NCI-H460 (cell line): ENCODE data around the gene OR10K2. TPM values are rescaled to one million over a fixed set of nuclear protein-coding genes. Genes with fewer than 3 reads are reported as not detected.
"Not testable (repeated sequence)": the region's sequence is repeated elsewhere in the genome, so short reads cannot be mapped to it uniquely, and the experiment has no call there.

Experiments
- DNase-seq: peaks from one replicate; pipeline ENCODE4 v3.0.0-alpha.2; 2016; ENCODE audit warnings: low read depth; ENCODE audit errors: extremely low read depth
- total RNA-seq: library from RNA; depleted of rRNA; stranded (reverse); fragments of >200 nt; shearing (Covaris generic); gene quantifications from 2 replicates; pipeline ENCODE4 v1.2.3, GENCODE V29; 2014; rRNA removed

The OR10K2 gene
- total RNA-seq, 1 experiment from 2014 or later: not detected

- not testable (repeated sequence) for DNase-seq
Measured at GRCh38 chr1:158374101-158374500, 51.9 kb downstream of the OR10K2 start.

GRCh38 chr1:158371188-158371953 is 54.7 kb downstream of the OR10K2 start:
- no peak for DNase-seq

Other genes with a start within 250 kb of the OR10K2 start
- 0.07 TPM in 1 of 2 replicates, not detected in the other for gene CD1D, start 245.3 kb downstream of the OR10K2 start, total RNA-seq
- gene CD1A, start 171.8 kb downstream of the OR10K2 start, total RNA-seq: not detected in 2 replicates
- not detected in 2 replicates for gene CD1C, start 136.3 kb downstream of the OR10K2 start, total RNA-seq
- gene CD1B, start 94.7 kb downstream of the OR10K2 start, total RNA-seq: not detected in 2 replicates
- not detected in 2 replicates for gene CD1E, start 72.3 kb downstream of the OR10K2 start, total RNA-seq
- gene OR10T2, start 26.8 kb downstream of the OR10K2 start, total RNA-seq: not detected in 2 replicates
- not detected in 2 replicates for gene OR10K1, start 35.6 kb upstream of the OR10K2 start, total RNA-seq
- not detected in 2 replicates for gene OR10R2, start 46.0 kb upstream of the OR10K2 start, total RNA-seq
- gene OR6Y1, start 128.2 kb upstream of the OR10K2 start, total RNA-seq: not detected in 2 replicates
- gene OR6P1, start 144.3 kb upstream of the OR10K2 start, total RNA-seq: not detected in 2 replicates
- gene OR10X1, start 153.7 kb upstream of the OR10K2 start, total RNA-seq: not detected in 2 replicates
- gene OR10Z1, start 179.0 kb upstream of the OR10K2 start, total RNA-seq: not detected in 2 replicates